ENCODE measurements around the gene RAVER2.

Gene RAVER2

GRCh38 chr1:64866689-64867088, 121.8 kb downstream of the RAVER2 start:
- no peak for DNase-seq (ENCODE audit: extremely low read depth, low read depth)
- no peak for TF ChIP-seq CTCF (IDR thresholded peaks at IDR 0.05; ENCODE audit: low read depth, low read length)

GRCh38 chr1:64867266-64867665, 122.4 kb downstream of the RAVER2 start:
- no peak for TF ChIP-seq CTCF (IDR thresholded peaks at IDR 0.05; ENCODE audit: low read depth, low read length)
- no peak for DNase-seq (ENCODE audit: extremely low read depth, low read depth)

- no peak for TF ChIP-seq CTCF (IDR thresholded peaks at IDR 0.05; ENCODE audit: low read depth, low read length)
- DNase-seq (ENCODE audit: extremely low read depth, low read depth), result no peak
These were observed 126.4 kb downstream of the RAVER2 start for GRCh38 chr1:64871256-64871655.

DNA sequence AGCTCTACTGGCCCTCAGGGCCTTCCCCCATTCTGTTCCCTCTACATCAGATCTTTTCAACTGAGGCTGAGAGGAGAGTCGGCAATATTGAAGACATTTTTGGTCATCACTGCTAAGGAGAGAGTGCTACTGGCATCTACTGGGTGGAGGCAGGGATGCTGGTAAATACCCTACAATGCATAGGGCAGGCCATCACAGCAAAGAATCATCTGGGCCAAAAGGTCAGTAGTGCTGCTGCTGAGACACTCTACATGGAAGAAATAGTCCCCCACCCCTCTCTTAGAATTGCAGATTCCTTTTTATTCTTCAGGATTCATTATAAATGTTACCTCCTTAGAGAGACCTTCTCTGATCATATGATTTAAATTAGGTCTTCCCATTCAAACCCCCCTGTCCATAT, 127.2 kb downstream of the RAVER2 start:
- DNase-seq (ENCODE audit: extremely low read depth, low read depth), result no peak
- TF ChIP-seq CTCF (IDR thresholded peaks at IDR 0.05; ENCODE audit: low read depth, low read length), result no peak

DNA sequence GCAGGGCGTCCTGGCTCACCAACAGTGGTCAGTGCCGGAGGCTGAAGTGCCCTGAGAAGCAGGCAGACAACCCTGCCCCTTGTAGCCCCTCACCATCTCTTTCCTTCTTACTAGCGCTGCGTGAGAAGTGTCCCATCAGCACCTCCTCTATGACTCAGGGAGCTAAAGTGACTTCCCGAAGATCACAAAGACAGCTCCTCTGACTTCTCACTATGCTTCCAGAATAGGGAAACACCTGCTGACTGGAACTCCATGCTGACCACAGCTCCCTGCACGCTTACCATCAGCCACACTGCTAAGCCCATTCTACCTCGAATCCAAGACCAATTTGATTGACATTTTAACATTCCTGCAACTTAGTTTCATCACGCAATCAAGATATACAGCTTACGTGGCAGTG, 128.7 kb downstream of the RAVER2 start:
- no peak for TF ChIP-seq CTCF (IDR thresholded peaks at IDR 0.05; ENCODE audit: low read depth, low read length)

DNA sequence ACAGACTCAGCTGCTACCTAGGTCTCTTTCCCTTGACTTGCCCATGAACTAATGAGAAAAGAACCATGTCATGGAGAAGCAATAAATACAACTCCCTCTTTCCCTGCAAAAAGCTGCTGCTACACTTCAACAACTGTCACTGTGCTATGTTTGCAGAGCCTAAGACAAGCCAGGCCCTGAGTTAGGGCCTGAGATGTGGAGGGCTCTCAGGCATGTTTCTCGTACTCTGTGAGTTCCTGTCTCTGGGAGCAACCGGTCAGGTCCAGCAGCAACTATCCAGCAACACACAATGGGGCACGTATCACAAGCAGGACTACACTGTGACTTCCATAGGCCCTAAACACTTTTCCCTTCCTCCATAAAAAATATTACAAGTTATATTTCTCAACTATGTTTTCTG, 129.8 kb downstream of the RAVER2 start:
- no peak for DNase-seq (ENCODE audit: extremely low read depth, low read depth)

More for the DNA sequence above, 128.7 kb downstream of the RAVER2 start:
- no peak for DNase-seq (ENCODE audit: extremely low read depth, low read depth)

DNA sequence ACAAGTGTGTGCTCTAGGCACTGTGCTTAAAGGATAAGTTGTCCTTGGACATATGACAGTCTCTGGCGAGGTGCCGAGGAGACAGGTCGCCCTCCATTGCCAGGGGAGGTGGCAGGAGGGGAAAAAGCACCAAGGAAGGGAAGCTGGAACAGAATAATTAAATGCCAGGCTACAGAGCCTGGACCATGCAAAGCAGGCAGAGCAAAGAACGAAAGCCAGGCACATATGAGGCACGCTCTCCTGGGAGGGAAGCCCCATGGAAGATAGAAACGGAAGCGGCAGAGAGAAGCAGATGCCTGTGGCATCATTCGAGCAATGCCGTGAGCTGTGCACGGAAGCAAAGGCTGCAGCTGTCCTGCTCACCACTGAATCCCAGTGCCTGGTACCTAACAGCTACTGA, 130.2 kb downstream of the RAVER2 start:
- TF ChIP-seq CTCF (IDR thresholded peaks at IDR 0.05; ENCODE audit: low read depth, low read length), result no peak
- DNase-seq (ENCODE audit: extremely low read depth, low read depth), result no peak

More for the DNA sequence above, 129.8 kb downstream of the RAVER2 start:
- TF ChIP-seq CTCF (IDR thresholded peaks at IDR 0.05; ENCODE audit: low read depth, low read length), result no peak

Measured in AG09319 (cell line).